GM12873 (cell line): ENCODE measurements around the gene RASSF8.

Experiments used
- CTCF ChIP-seq: IDR thresholded peaks from 2 replicates; pipeline ENCODE4 v1.5.1; 2012; ENCODE audit warnings: low read depth, mild to moderate bottlenecking, moderate library complexity, low read length, control low read depth; ENCODE audit not compliant: insufficient read depth; ENCODE audit errors: missing control alignments

The RASSF8 gene

GRCh38 chr12:26003065-26003464, 44.6 kb downstream of the RASSF8 start:
- TF ChIP-seq CTCF, result no peak

- TF ChIP-seq CTCF, result no peak
These were observed 49.1 kb downstream of the RASSF8 start for GRCh38 chr12:26007566-26007965.

- no peak for TF ChIP-seq CTCF
These were observed 51.1 kb downstream of the RASSF8 start for GRCh38 chr12:26009593-26009992.

GRCh38 chr12:26010293-26010821, 51.9 kb downstream of the RASSF8 start:
- no peak for TF ChIP-seq CTCF

- no peak for TF ChIP-seq CTCF
These were observed 52.6 kb downstream of the RASSF8 start for GRCh38 chr12:26011099-26011498.

GRCh38 chr12:26014085-26014484, 55.6 kb downstream of the RASSF8 start:
- TF ChIP-seq CTCF, result no peak

GRCh38 chr12:26016516-26016915, 58.0 kb downstream of the RASSF8 start:
- no peak for TF ChIP-seq CTCF
